ENCODE data around the gene FAF1. TPM values are rescaled to one million over a fixed set of nuclear protein-coding genes. Genes with fewer than 3 reads are reported as not detected.

FAF1 gene
- total RNA-seq, 1 experiment from 2014 or later = 109 TPM

DNA sequence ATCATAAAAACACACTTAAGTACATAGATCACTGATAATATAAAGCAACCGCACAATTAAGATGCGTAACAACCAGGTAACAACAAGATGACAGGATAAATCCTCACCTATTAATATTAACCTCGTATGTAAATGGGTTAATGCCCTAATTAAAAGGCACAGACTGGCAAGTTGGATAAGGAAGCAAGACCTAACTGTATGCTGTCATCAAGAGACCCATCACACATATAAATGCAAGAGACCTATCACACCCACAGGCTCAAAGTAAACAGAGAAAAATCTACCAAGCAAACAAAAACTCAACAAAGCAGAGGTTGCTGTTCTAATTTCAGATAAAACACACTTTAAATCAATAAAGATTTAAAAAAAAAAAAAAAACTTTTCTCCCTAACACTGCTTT lies 151.8 kb downstream of the FAF1 start:
- TF ChIP-seq EZH2 (IDR thresholded peaks at IDR 0.05; ENCODE audit: borderline replicate concordance, low read depth, low read length, poor library complexity, severe bottlenecking) = no peak
- TF ChIP-seq, protein P1, sequence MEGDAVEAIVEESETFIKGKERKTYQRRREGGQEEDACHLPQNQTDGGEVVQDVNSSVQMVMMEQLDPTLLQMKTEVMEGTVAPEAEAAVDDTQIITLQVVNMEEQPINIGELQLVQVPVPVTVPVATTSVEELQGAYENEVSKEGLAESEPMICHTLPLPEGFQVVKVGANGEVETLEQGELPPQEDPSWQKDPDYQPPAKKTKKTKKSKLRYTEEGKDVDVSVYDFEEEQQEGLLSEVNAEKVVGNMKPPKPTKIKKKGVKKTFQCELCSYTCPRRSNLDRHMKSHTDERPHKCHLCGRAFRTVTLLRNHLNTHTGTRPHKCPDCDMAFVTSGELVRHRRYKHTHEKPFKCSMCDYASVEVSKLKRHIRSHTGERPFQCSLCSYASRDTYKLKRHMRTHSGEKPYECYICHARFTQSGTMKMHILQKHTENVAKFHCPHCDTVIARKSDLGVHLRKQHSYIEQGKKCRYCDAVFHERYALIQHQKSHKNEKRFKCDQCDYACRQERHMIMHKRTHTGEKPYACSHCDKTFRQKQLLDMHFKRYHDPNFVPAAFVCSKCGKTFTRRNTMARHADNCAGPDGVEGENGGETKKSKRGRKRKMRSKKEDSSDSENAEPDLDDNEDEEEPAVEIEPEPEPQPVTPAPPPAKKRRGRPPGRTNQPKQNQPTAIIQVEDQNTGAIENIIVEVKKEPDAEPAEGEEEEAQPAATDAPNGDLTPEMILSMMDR (conservative IDR thresholded peaks at IDR 0.05; ENCODE audit: low read depth, low read length) = no peak
- CTCF ChIA-PET = no interaction called here
- POLR2A ChIA-PET (ENCODE audit: low non-redundant PET) = no interaction called here
- H3K4me1 ChIP-seq (ENCODE audit: insufficient read depth, low read length, poor library complexity, severe bottlenecking) = peaks cover 4% of the 10 kb centered on the region
- intact Hi-C loops (cut with micrococcal nuclease; ENCODE audit: unreplicated experiment) = no loop called here
- H3K36me3 ChIP-seq (ENCODE audit: insufficient read depth, low read length, poor library complexity, severe bottlenecking) = no peaks in the 10 kb centered on the region
- H3K27ac ChIP-seq (ENCODE audit: low read depth, low read length, poor library complexity, severe bottlenecking) = no peak overlapping the region
- no peaks in the 10 kb centered on the region for H3K27me3 ChIP-seq (replicated peaks; ENCODE audit: insufficient read depth, low read depth, low read length, poor library complexity)
- H3K9me3 ChIP-seq (ENCODE audit: low read depth, low read length, poor library complexity, severe bottlenecking) = peaks cover 15% of the 10 kb centered on the region
- no peak overlapping the region for H3K4me3 ChIP-seq (ENCODE audit: low read depth, low read length, poor library complexity, severe bottlenecking)
- no TSS peak for BruUV-seq (replicated peaks)
- no peak for DNase-seq (ENCODE audit: low spot score)

DNA sequence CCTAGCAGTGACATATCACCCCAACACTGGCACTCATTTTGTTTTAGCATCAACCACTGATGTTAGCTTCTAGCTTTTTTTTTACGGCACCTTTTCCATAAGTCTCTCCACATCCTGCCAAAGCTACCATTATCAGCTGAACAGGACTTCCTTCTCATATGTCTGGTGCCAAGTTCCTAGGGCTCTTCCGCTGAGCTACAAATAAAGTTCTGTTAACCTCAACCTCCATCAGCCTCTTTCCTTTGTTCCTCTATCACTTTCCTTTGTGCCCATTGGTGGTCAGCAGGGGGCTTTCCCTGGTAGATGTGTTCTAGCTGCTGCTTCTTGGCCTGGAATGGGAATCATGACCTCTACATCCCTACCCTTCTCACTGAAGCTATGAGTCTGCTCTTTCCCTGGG lies 163.8 kb downstream of the FAF1 start:
- ChIA-PET POLR2A (ENCODE audit: low non-redundant PET) (no interaction called here), CTCF (no interaction called here)
- Histone ChIP-seq H3K27me3 (replicated peaks; ENCODE audit: insufficient read depth, low read depth, low read length, poor library complexity) (no peaks in the 10 kb centered on the region), H3K4me3 (ENCODE audit: low read depth, low read length, poor library complexity, severe bottlenecking) (no peak overlapping the region), H3K36me3 (ENCODE audit: insufficient read depth, low read length, poor library complexity, severe bottlenecking) (no peaks in the 10 kb centered on the region), H3K27ac (ENCODE audit: low read depth, low read length, poor library complexity, severe bottlenecking) (no peak overlapping the region), H3K4me1 (ENCODE audit: insufficient read depth, low read length, poor library complexity, severe bottlenecking) (peaks cover 10% of the 10 kb centered on the region), H3K9me3 (ENCODE audit: low read depth, low read length, poor library complexity, severe bottlenecking) (no peaks in the 10 kb centered on the region)
- no TSS peak for BruUV-seq (replicated peaks)
- TF ChIP-seq, protein P1 (conservative IDR thresholded peaks at IDR 0.05; ENCODE audit: low read depth, low read length) = no peak
- intact Hi-C loops (cut with micrococcal nuclease; ENCODE audit: unreplicated experiment) = no loop called here
- DNase-seq (ENCODE audit: low spot score) = no peak

GRCh38 chr1:50793521-50793920 lies 166.5 kb downstream of the FAF1 start:
- H3K27me3 ChIP-seq (replicated peaks; ENCODE audit: insufficient read depth, low read depth, low read length, poor library complexity) = no peaks in the 10 kb centered on the region
- POLR2A ChIA-PET (ENCODE audit: low non-redundant PET) = no interaction called here
- peaks cover 10% of the 10 kb centered on the region for H3K4me1 ChIP-seq (ENCODE audit: insufficient read depth, low read length, poor library complexity, severe bottlenecking)
- intact Hi-C loops (cut with micrococcal nuclease; ENCODE audit: unreplicated experiment) = no loop called here
- no peaks in the 10 kb centered on the region for H3K9me3 ChIP-seq (ENCODE audit: low read depth, low read length, poor library complexity, severe bottlenecking)
- no peaks in the 10 kb centered on the region for H3K36me3 ChIP-seq (ENCODE audit: insufficient read depth, low read length, poor library complexity, severe bottlenecking)
- TF ChIP-seq, protein P1 (conservative IDR thresholded peaks at IDR 0.05; ENCODE audit: low read depth, low read length) = no peak
- TF ChIP-seq EZH2 (IDR thresholded peaks at IDR 0.05; ENCODE audit: borderline replicate concordance, low read depth, low read length, poor library complexity, severe bottlenecking) = no peak
- H3K4me3 ChIP-seq (ENCODE audit: low read depth, low read length, poor library complexity, severe bottlenecking) = no peak overlapping the region
- CTCF ChIA-PET = no interaction called here
- no peak overlapping the region for H3K27ac ChIP-seq (ENCODE audit: low read depth, low read length, poor library complexity, severe bottlenecking)
- DNase-seq (ENCODE audit: low spot score) = peak; percentile 32
- BruUV-seq (replicated peaks) = no TSS peak
